ENCODE data around the gene GPR87. TPM values are rescaled to one million over a fixed set of nuclear protein-coding genes. Genes with fewer than 3 reads are reported as not detected.

The GPR87 gene
- total RNA-seq, 1 donor from 2014 or later, result 16.7 TPM

DNA sequence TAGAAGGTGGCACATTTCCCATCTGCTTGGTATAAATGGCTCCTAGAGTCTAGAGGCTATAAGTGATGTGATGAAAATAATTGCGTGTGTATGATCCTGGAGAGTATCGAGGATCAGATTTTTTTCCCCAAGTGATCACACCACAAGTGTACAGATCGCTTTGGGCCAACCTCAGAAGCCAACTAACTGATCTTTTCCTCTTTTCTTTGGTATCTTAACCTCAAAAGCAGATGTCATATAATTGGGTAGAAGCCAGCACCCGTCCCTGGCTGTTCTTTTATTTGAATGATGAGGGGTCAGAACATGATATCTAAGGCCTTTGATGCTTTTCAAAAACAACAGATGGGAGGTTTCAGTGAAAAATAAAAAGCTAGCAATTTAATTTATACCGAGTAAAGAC is 41.5 kb downstream of the GPR87 start:
- Histone ChIP-seq H3K36me3 (ENCODE audit: control insufficient read depth, insufficient read depth, low read length) (no peaks in the 10 kb centered on the region), H3K4me3 (ENCODE audit: low read depth, low read length) (no peak overlapping the region), H3K27me3 (ENCODE audit: control insufficient read depth, insufficient read depth, low read length) (no peaks in the 10 kb centered on the region)
- TF ChIP-seq, protein P1, sequence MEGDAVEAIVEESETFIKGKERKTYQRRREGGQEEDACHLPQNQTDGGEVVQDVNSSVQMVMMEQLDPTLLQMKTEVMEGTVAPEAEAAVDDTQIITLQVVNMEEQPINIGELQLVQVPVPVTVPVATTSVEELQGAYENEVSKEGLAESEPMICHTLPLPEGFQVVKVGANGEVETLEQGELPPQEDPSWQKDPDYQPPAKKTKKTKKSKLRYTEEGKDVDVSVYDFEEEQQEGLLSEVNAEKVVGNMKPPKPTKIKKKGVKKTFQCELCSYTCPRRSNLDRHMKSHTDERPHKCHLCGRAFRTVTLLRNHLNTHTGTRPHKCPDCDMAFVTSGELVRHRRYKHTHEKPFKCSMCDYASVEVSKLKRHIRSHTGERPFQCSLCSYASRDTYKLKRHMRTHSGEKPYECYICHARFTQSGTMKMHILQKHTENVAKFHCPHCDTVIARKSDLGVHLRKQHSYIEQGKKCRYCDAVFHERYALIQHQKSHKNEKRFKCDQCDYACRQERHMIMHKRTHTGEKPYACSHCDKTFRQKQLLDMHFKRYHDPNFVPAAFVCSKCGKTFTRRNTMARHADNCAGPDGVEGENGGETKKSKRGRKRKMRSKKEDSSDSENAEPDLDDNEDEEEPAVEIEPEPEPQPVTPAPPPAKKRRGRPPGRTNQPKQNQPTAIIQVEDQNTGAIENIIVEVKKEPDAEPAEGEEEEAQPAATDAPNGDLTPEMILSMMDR (IDR thresholded peaks at IDR 0.05; ENCODE audit: insufficient read depth, low read length, poor library complexity, severe bottlenecking), result no peak
- DNase-seq (ENCODE audit: low read depth), result no peak

DNA sequence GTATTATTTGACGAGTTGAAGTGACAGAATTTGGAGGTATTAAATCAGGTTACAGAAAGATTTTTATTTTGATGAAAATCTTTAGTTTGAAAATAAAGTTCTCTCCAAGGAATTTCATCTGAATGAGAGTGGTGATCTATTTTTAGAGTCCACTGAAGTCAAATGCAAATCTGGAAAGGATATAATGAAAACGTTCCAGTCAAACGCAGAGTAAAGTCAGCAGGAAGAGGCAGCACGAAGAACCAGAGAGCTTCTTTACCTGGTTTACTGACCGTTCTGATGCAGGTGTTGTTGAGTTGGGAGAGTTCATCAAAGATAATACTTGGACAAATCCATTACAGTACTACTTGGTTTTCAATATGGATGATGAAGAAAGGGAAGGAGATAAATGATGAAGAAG is 47.0 kb downstream of the GPR87 start:
- Histone ChIP-seq H3K36me3 (ENCODE audit: control insufficient read depth, insufficient read depth, low read length) (no peaks in the 10 kb centered on the region), H3K27me3 (ENCODE audit: control insufficient read depth, insufficient read depth, low read length) (no peaks in the 10 kb centered on the region), H3K4me3 (ENCODE audit: low read depth, low read length) (no peak overlapping the region)
- TF ChIP-seq, protein P1 (IDR thresholded peaks at IDR 0.05; ENCODE audit: insufficient read depth, low read length, poor library complexity, severe bottlenecking), result no peak
- DNase-seq (ENCODE audit: low read depth), result no peak

DNA sequence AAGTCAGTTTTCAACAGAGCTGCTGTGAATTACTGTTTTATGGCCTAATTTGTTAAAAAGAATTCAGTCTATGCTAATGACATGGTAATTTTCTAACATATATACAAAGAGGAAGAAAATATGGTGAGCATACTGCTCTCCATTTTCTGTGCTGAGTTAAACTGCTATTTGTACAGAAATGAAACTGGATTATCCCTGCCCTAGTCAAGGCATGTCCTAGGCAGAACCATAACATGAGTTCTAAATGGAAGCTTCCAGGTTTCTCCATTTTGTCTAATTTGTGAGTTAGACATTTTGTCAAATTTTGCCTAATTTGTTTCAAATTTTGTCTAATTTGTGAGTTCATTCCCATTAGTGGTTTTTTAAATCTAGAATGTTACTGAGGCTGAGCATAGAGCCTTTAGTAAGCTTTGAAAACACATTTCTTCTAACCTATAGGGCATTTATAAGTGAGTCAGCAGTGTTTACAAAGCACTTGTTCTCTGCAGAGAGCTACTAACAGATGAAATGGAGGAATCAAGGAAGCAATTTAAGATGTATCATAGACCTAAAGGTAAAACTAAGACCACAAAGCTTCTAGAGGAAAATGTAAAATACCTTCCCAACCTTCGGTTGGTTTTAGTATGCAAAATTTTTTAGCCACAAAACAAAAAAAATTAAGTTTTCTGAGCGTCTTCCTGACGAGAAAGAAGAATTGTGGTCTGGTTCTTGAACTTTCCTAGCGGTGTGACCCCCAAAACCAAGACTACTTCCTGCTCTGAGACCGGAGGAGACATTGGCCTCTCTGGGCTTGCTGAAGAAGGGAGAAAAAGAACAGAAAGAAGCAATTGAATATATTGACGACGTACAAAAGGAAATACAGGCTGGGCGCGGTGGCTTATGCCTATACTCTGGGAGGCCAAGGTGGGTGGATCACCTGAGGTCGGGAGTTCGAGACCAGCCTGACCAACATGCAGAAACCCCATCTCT is 48.1 kb downstream of the GPR87 start:
- no peak for DNase-seq (ENCODE audit: low read depth)
- TF ChIP-seq, protein P1 (IDR thresholded peaks at IDR 0.05; ENCODE audit: insufficient read depth, low read length, poor library complexity, severe bottlenecking), result no peak
- no peaks in the 10 kb centered on the region for H3K36me3 ChIP-seq (ENCODE audit: control insufficient read depth, insufficient read depth, low read length)
- H3K27me3 ChIP-seq (ENCODE audit: control insufficient read depth, insufficient read depth, low read length), result no peaks in the 10 kb centered on the region
- H3K4me3 ChIP-seq (ENCODE audit: low read depth, low read length), result no peak overlapping the region

DNA sequence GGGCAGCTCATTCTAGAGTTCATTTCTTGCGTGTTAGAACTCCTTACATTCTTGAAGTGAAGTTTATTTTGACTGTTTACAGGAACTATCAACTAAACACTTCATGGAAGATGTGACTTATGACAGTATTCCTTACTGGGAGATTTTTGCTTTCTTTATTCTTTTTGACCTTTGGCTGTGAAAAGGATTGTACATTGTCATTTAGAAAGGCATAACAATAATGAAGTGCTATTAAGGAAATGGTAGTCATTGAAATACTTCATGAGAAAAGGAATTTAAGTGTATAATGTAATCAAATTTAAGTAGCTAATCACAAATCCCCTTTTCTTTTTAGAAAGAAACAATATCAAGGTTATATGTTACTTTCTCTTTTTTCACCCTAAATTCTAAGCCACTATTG is 49.6 kb downstream of the GPR87 start:
- H3K4me3 ChIP-seq (ENCODE audit: low read depth, low read length), result no peak overlapping the region
- no peak for DNase-seq (ENCODE audit: low read depth)
- H3K36me3 ChIP-seq (ENCODE audit: control insufficient read depth, insufficient read depth, low read length), result no peaks in the 10 kb centered on the region
- TF ChIP-seq, protein P1 (IDR thresholded peaks at IDR 0.05; ENCODE audit: insufficient read depth, low read length, poor library complexity, severe bottlenecking), result no peak
- no peaks in the 10 kb centered on the region for H3K27me3 ChIP-seq (ENCODE audit: control insufficient read depth, insufficient read depth, low read length)

DNA sequence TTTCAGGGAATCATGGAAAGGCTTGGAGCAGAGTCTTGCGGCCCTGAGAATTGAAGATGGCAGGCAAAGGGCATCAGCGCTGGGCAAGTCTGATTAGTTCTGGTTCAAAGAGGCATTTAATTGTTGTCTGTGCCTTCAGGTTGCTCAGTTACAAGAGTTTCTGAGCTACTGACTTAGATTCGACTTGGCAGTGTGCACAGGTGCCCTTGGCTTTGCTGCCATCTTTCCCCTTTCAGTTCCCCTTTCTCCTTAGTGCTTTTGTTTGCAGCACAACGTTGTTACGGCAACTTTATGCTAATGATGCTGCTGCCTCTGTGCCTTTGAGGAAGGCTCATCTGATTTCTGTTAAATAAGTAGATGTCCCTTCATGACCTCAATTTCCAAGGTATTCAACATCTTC is 50.8 kb downstream of the GPR87 start:
- DNase-seq (ENCODE audit: low read depth), result no peak
- H3K4me3 ChIP-seq (ENCODE audit: low read depth, low read length), result no peak overlapping the region
- no peaks in the 10 kb centered on the region for H3K27me3 ChIP-seq (ENCODE audit: control insufficient read depth, insufficient read depth, low read length)
- H3K36me3 ChIP-seq (ENCODE audit: control insufficient read depth, insufficient read depth, low read length), result no peaks in the 10 kb centered on the region
- TF ChIP-seq, protein P1 (IDR thresholded peaks at IDR 0.05; ENCODE audit: insufficient read depth, low read length, poor library complexity, severe bottlenecking), result no peak

Data from kidney epithelial cell (primary cell).